Osteocyte (in vitro differentiated cells): ENCODE measurements around the gene CDH18. TPM values are rescaled to one million over a fixed set of nuclear protein-coding genes. Genes with fewer than 3 reads are reported as not detected.

Source experiments
- DNase-seq: peaks from one replicate; pipeline ENCODE4 v3.0.0; 2021; ENCODE audit warnings: mixed read lengths; ENCODE audit not compliant: unreplicated experiment; ENCODE audit errors: extremely low spot score
- H3K27ac Mint-ChIP-seq: one replicate; pipeline ENCODE4 v1.8.0; 2021; ENCODE audit warnings: mild to moderate bottlenecking, mixed read lengths; ENCODE audit not compliant: unreplicated experiment
- H3K27me3 Mint-ChIP-seq: one replicate; pipeline ENCODE4 v1.8.0; 2021; ENCODE audit warnings: mixed read lengths; ENCODE audit not compliant: unreplicated experiment
- H3K36me3 Mint-ChIP-seq: one replicate; pipeline ENCODE4 v1.8.0; 2021; ENCODE audit warnings: mixed read lengths; ENCODE audit not compliant: unreplicated experiment
- H3K4me1 Mint-ChIP-seq: one replicate; pipeline ENCODE4 v1.8.0; 2021; ENCODE audit warnings: mixed read lengths; ENCODE audit not compliant: unreplicated experiment
- H3K4me3 Mint-ChIP-seq: one replicate; pipeline ENCODE4 v1.8.0; 2021; ENCODE audit warnings: mild to moderate bottlenecking, moderate library complexity, mixed read lengths; ENCODE audit not compliant: unreplicated experiment
- H3K9me3 Mint-ChIP-seq: one replicate; pipeline ENCODE4 v1.8.0; 2021; ENCODE audit warnings: mixed read lengths; ENCODE audit not compliant: unreplicated experiment
- total RNA-seq: library from RNA; stranded (reverse); gene quantifications from 2 replicates; pipeline ENCODE4 v1.2.1, GENCODE V29; 2021
- TF ChIP-seq, protein P1 (sequence below): fragments of 200-600 bp; sonication (generic); IDR thresholded peaks from 2 replicates; pipeline ENCODE4 v1.5.0; 2021; ENCODE audit warnings: antibody characterized with exemption, mild to moderate bottlenecking, moderate library complexity

The CDH18 gene
- total RNA-seq, 1 donor from 2014 or later, result not detected

GRCh38 chr5:19532936-19533335, 455.1 kb downstream of the CDH18 start:
- TF ChIP-seq, protein P1, sequence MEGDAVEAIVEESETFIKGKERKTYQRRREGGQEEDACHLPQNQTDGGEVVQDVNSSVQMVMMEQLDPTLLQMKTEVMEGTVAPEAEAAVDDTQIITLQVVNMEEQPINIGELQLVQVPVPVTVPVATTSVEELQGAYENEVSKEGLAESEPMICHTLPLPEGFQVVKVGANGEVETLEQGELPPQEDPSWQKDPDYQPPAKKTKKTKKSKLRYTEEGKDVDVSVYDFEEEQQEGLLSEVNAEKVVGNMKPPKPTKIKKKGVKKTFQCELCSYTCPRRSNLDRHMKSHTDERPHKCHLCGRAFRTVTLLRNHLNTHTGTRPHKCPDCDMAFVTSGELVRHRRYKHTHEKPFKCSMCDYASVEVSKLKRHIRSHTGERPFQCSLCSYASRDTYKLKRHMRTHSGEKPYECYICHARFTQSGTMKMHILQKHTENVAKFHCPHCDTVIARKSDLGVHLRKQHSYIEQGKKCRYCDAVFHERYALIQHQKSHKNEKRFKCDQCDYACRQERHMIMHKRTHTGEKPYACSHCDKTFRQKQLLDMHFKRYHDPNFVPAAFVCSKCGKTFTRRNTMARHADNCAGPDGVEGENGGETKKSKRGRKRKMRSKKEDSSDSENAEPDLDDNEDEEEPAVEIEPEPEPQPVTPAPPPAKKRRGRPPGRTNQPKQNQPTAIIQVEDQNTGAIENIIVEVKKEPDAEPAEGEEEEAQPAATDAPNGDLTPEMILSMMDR, result no peak
- DNase-seq, result no peak
- Mint-ChIP-seq H3K9me3 (peaks cover 10% of the 10 kb centered on the region), H3K27ac (no peak overlapping the region), H3K27me3 (no peaks in the 10 kb centered on the region), H3K4me1 (no peaks in the 10 kb centered on the region), H3K4me3 (no peak overlapping the region), H3K36me3 (no peaks in the 10 kb centered on the region)

DNA sequence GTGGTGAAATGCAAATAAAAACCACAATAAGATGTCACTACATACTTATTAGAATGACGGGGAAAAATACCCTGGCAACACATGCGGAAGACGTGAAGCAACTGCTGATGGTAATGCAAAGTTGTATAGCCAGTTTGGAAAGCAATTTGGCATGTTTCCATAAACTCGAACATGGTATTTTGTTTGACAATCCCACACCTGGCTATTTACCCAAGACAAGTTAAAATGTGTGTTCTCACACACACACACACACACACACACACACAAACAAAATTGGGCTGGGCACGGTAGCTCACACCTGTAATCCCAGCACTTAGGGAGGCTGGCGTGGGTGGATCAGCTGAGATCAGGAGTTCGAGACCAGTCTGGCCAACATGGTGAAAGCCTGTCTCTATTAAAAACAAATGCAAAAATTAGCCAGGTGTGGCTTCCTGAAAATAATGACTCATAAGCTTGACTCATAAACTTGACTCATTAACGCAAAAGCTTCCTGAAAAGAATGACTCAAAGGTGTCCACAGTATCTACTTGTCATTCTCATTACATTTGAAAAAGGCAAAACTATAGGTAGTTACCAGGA, 456.5 kb downstream of the CDH18 start:
- H3K27ac Mint-ChIP-seq, result no peak overlapping the region
- H3K27me3 Mint-ChIP-seq, result no peaks in the 10 kb centered on the region
- H3K9me3 Mint-ChIP-seq, result peaks cover 10% of the 10 kb centered on the region
- no peaks in the 10 kb centered on the region for H3K36me3 Mint-ChIP-seq
- no peak overlapping the region for H3K4me3 Mint-ChIP-seq
- TF ChIP-seq, protein P1, result no peak
- no peaks in the 10 kb centered on the region for H3K4me1 Mint-ChIP-seq
- DNase-seq, result no peak

- H3K36me3 Mint-ChIP-seq, result no peaks in the 10 kb centered on the region
- H3K9me3 Mint-ChIP-seq, result peaks cover 6% of the 10 kb centered on the region
- H3K27me3 Mint-ChIP-seq, result no peaks in the 10 kb centered on the region
Measured at GRCh38 chr5:19519448-19519847, 468.6 kb downstream of the CDH18 start.

DNA sequence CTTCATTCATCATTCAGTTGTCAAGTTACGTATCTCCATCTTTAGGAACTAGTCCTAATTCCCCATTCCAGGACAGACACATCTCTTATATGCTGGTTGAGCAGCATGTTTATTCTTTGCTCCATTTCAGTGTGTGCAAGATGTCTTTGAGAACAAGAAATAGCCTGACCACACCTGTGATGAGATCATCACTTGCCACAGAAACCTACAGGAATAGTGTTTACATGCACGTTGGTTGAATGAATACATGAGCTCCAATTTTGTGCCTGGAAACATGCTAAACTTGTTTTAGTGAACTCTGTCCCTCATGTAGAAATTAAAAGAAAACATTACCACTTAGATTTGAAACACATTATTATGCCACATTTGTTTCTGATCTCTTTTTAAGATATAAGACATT, 489.1 kb downstream of the CDH18 start:
- TF ChIP-seq, protein P1, result no peak
- H3K4me3 Mint-ChIP-seq, result no peak overlapping the region
- no peak overlapping the region for H3K27ac Mint-ChIP-seq
- H3K9me3 Mint-ChIP-seq, result no peaks in the 10 kb centered on the region
- no peaks in the 10 kb centered on the region for H3K4me1 Mint-ChIP-seq
- H3K27me3 Mint-ChIP-seq, result no peaks in the 10 kb centered on the region
- no peak for DNase-seq
- no peaks in the 10 kb centered on the region for H3K36me3 Mint-ChIP-seq

More at GRCh38 chr5:19519448-19519847, 468.6 kb downstream of the CDH18 start:
- Mint-ChIP-seq H3K27ac (no peak overlapping the region), H3K4me3 (no peak overlapping the region), H3K4me1 (no peaks in the 10 kb centered on the region)
- no peak for DNase-seq
- TF ChIP-seq, protein P1, result no peak

GRCh38 chr5:19497229-19497815, 490.7 kb downstream of the CDH18 start:
- no peaks in the 10 kb centered on the region for H3K27me3 Mint-ChIP-seq
- H3K27ac Mint-ChIP-seq, result no peak overlapping the region

More at GRCh38 chr5:19497229-19497815, 490.7 kb downstream of the CDH18 start:
- no peaks in the 10 kb centered on the region for H3K4me1 Mint-ChIP-seq
- TF ChIP-seq, protein P1, result no peak
- H3K4me3 Mint-ChIP-seq, result no peak overlapping the region
- H3K9me3 Mint-ChIP-seq, result no peaks in the 10 kb centered on the region
- no peaks in the 10 kb centered on the region for H3K36me3 Mint-ChIP-seq
- DNase-seq, result no peak
